Lower leg skin (tissue), 4 donors: ENCODE data around the gene TIAM2. TPM values are rescaled to one million over a fixed set of nuclear protein-coding genes. Genes with fewer than 3 reads are reported as not detected.
"Not testable (repeated sequence)": the region's sequence is repeated elsewhere in the genome, so short reads cannot be mapped to it uniquely, and the experiment has no call there.

Source experiments
- DNase-seq, 2 donors: peaks; one replicate each; pipeline ENCODE4 v3.0.0-alpha.2; 2019; ENCODE audit warnings: low spot score in 2 of 2
- H3K4me3 ChIP-seq: fragments of 200-600 bp; sonication (generic); 2 replicates; pipeline ENCODE4 v1.5.1; 2017; ENCODE audit warnings: mild to moderate bottlenecking, low read depth; ENCODE audit not compliant: poor library complexity, severe bottlenecking
- POLR2A ChIP-seq, 2 donors: fragments of 450-650 bp; IDR thresholded peaks; one replicate each; pipeline ENCODE4 v1.6.1; 2016 to 2017; ENCODE audit warnings: antibody characterized with exemption in 2 of 2, mild to moderate bottlenecking in 1 of 2, moderate library complexity in 1 of 2
- WGBS, 2 donors: methylation state at CpG; one replicate each; pipeline ENCODE4 v1.1.5; 2018; 5-methylcytosine and 5-hydroxymethylcytosine counted together
- intact Hi-C: fragments of 100-400 bp; cut with DNase I; formaldehyde crosslinking; loops from one replicate; pipeline ENCODE4 v1.15.0; 2023; ENCODE audit warnings: low total_unique reads
- total RNA-seq, 4 donors: library from RNA; depleted of rRNA; stranded (reverse); fragments of >200 nt; gene quantifications; one replicate each; pipeline ENCODE4 v1.1.0, GENCODE V29; 2016
- TF ChIP-seq, protein P1 (sequence below), 3 donors: fragments of 450-650 bp; IDR thresholded peaks; one replicate each; pipeline ENCODE4 v1.5.1; 2016; ENCODE audit warnings: antibody characterized with exemption in 3 of 3, mild to moderate bottlenecking in 3 of 3, moderate library complexity in 2 of 3

TIAM2 gene
- total RNA-seq, 4 donors from 2014 or later = 5.4 to 11.0 (median 7.4) TPM

DNA sequence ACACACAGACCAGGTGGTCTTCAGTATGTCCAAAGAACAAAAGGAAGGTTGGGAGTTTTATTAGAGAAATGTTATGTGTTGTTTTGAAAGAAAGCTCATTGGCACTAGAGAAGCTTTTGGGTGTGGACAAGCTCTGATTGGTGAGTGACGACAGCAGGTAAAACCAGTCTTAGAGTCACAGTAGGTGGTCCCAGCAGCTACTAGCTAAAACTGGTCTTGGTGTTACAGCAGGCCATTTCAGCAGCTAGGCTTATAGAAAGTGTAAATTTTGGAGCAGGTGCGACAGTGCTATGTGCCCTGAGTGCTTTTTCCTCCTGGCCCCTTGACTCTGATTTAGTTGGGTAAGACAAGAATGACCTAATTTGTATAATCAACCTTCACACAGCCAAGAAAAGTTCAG, 272.3 kb downstream of the TIAM2 start:
- 77 to 80% methylated on average over 2 of the region's 2 CpGs for WGBS, 2 donors
- TF ChIP-seq, protein P1, sequence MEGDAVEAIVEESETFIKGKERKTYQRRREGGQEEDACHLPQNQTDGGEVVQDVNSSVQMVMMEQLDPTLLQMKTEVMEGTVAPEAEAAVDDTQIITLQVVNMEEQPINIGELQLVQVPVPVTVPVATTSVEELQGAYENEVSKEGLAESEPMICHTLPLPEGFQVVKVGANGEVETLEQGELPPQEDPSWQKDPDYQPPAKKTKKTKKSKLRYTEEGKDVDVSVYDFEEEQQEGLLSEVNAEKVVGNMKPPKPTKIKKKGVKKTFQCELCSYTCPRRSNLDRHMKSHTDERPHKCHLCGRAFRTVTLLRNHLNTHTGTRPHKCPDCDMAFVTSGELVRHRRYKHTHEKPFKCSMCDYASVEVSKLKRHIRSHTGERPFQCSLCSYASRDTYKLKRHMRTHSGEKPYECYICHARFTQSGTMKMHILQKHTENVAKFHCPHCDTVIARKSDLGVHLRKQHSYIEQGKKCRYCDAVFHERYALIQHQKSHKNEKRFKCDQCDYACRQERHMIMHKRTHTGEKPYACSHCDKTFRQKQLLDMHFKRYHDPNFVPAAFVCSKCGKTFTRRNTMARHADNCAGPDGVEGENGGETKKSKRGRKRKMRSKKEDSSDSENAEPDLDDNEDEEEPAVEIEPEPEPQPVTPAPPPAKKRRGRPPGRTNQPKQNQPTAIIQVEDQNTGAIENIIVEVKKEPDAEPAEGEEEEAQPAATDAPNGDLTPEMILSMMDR (IDR thresholded peaks at IDR 0.05) = no peak
- no peak for TF ChIP-seq POLR2A (IDR thresholded peaks at IDR 0.05)
- intact Hi-C loops = no loop called here

DNA sequence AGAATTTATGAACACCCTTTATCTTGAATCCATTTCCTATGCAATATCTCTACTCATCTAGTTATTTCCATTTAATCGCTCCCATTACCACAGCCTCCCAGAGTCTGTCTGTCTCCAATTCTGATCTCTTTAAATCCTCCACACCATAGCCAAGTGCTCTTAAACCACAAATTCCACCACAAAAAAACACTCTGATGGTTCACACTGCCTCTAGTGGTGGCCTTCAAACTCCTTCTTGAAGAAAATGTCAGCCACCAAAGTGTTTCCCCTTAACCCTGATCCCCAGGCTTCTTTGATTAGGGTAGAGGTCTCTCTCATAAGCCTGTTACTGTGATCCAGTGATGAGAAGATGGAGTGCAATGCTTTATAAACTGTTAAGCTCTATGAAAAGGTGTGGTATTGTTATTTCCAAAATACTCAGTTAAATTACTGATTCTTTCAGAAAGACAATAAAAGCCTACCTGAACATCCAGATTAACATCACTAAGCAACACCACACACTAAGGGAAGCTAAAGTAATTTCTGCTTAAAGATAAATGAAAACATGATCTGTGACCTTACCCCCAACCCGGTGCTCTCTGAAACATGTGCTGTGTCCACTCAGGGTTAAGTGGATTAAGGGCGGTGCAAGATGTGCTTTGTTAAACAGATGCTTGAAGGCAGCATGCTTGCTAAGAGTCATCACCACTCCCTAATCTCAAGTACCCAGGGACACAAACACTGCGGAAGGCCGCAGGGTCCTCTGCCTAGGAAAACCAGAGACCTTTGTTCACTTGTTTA, 273.2 kb downstream of the TIAM2 start:
- WGBS, 2 donors = 85 to 91% methylated on average over 3 to 5 of the region's 5 CpGs
- DNase-seq, H3K4me3 ChIP-seq, intact Hi-C loops: not testable (repeated sequence)

More for the DNA sequence above, 272.3 kb downstream of the TIAM2 start:
- no peak for DNase-seq
- no peak overlapping the region for H3K4me3 ChIP-seq

DNA sequence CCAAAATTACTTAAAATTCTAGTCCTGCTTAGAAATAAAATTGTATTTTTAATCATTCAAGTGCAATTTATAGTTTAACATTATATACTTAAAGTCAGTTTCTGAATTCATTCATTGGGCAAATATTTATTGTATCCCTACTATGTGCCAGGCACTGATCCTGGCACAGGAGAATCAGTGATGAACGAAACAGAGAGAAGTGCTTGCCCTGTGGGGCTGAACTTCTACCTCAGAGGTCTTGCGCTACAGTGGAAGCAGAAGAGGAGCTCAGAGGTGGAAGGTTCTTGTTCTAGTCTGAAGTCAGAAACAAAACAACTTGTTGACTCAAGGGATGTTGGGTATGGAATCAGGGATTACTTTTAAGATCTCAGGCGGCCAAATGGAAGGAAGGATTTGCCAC, 274.6 kb downstream of the TIAM2 start:
- DNase-seq = no peak
- TF ChIP-seq, protein P1 (IDR thresholded peaks at IDR 0.05) = no peak
- TF ChIP-seq POLR2A (IDR thresholded peaks at IDR 0.05) = no peak
- WGBS, 2 donors = 82 to 99% methylated on average over 3 of the region's 3 CpGs
- no peak overlapping the region for H3K4me3 ChIP-seq
- intact Hi-C loops = no loop called here

DNA sequence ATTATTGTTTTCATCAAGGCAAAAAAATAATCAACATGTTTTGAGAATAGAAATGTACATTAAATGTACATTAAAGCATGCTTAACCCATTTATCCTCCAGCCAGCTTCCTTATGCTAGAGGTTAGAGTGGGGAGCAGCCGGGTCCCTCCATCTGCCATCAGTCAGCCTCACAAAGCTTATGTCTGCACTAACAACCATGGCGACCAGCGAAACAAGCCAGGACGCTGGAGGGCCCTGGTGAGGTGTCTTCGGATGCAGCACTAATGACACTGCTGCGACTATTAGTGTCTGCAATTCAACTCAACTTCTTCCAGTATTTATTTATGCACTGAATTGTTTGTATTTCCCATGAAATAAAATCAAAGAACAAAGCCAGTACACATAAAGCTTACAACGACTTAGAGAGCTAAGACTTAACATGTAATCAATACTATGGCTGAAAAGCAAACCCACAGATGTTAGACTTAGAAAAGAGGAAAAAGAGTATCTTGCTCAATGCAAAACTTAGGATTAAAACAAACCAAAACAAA, 275.5 kb downstream of the TIAM2 start:
- no peak for TF ChIP-seq POLR2A (IDR thresholded peaks at IDR 0.05)
- TF ChIP-seq, protein P1 (IDR thresholded peaks at IDR 0.05) = no peak
- WGBS, 2 donors = 90 to 93% methylated on average over 7 of the region's 7 CpGs
- no peak overlapping the region for H3K4me3 ChIP-seq
- no peak for DNase-seq
- intact Hi-C loops = no loop called here

DNA sequence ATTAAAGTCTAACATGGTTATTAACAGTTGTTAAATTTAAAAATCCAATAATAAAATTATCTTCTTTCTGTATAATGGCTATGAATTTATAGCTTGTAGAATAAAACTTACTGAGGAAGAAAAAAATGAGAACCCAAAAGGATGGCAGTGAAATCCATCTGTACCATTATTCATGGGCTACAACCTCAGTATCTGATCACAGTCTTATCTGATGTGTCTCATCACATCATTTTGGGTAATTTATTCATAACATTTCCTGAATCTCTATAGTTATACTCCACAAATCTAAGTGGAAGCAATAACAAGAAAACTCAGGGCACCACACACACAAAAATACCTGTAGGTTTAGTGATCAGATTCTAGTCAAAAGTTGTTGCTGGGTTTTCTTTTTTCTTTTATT, 276.0 kb downstream of the TIAM2 start:
- intact Hi-C loops = no loop called here
- DNase-seq = no peak
- H3K4me3 ChIP-seq = no peak overlapping the region
- TF ChIP-seq POLR2A (IDR thresholded peaks at IDR 0.05) = no peak
- TF ChIP-seq, protein P1 (IDR thresholded peaks at IDR 0.05) = no peak

DNA sequence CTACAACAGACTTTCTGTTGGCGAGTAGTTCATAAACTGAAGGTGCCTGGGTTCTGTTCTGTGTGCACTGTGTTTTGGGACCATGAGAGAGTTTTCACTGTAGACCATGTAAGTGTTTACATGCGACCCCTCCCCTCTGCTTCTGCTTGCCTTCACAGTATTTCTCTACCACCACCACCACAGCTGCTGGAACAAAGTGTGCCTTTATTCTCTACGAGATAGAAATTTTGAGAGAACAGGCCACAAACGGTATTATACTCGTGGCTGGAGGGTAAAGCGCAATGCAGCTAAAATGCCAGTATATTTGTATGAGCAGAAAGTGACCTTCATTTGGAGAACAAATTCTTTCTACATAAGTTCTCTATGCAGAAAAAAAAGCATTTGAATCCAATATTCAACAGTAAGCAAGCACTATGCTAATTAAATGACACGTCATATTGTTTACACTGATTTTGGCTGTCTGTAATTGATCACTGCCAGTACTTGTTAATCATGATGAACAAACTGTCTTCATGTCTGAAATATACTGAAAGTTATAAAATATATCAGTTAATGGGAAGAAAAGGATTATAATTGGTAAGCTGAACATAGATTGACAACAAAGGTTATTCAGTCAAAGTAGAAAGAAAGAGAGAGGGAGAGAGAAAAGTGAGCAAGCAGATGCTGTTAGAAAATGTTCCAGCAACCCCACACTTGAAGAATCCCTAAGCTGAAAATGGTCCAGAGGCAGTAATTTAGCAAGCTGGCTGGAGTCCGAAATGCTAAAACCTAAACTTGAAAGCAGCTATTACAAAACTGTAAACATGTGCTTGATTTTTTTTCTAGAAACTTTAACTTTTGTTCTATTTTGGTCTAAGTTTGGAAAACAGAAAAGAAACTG, 277.5 kb downstream of the TIAM2 start:
- no peak for TF ChIP-seq POLR2A (IDR thresholded peaks at IDR 0.05)
- TF ChIP-seq, protein P1 (IDR thresholded peaks at IDR 0.05) = no peak
- H3K4me3 ChIP-seq = no peak overlapping the region
- DNase-seq = no peak
- intact Hi-C loops = no loop called here
- WGBS, 2 donors = 49 to 56% methylated on average over 8 of the region's 8 CpGs
